ENCODE measurements around the gene JAG2.
A peak's percentile ranks its signal among the peaks of the same experiment; 100 is the strongest.

Gene JAG2

GRCh38 chr14:105168496-105168978, at the start of gene JAG2:
Gene JAG2, minus strand, starts transcription at chr14:105168776. Its CDS starts 356 bp downstream, at chr14:105168420.
- Histone ChIP-seq H3K36me3 (ENCODE audit: control insufficient read depth in 2 of 2, insufficient read depth in 1 of 2, low read length in 2 of 2) (peaks cover 0 to 4% of the 10 kb centered on the region in 2 experiments; a peak in 1 of 3 replicates), H3K4me1 (ENCODE audit: control insufficient read depth, insufficient read depth, low read length) (peaks cover 3% of the 10 kb centered on the region; the same call in 1 of the 2 replicates), H3K27ac (ENCODE audit: extremely low read depth, low read depth, low read length) (peak within 1 kb of the TSS; percentile 56; the same call in 1 of the 2 replicates), H3K4me3 (ENCODE audit: low read depth, low read length) (peak within 1 kb of the TSS; percentile 52), H3K9me3 (ENCODE audit: control insufficient read depth, insufficient read depth, low read depth, low read length) (no peaks in the 10 kb centered on the region)
- TF ChIP-seq ZNF664 (tag by site-specific recombination; IDR thresholded peaks at IDR 0.05) (no peak), ZNF548 (tag by site-specific recombination; IDR thresholded peaks at IDR 0.05) (no peak), PBX3 (CRISPR knock-in tag; IDR thresholded peaks at IDR 0.05) (0 out of 2 replicates have a peak, but pooled peaks have one; percentile 77), SP3 (tag by site-specific recombination; IDR thresholded peaks at IDR 0.05) (no peak), ZNF704 (tag by site-specific recombination; IDR thresholded peaks at IDR 0.05) (no peak), ZFP37 (tag by site-specific recombination; IDR thresholded peaks at IDR 0.05) (no peak)
- POLR2A ChIA-PET, result no interaction called here
- CTCF ChIA-PET, result interaction anchor here (0.7 to 3.7 kb wide), 3 partner anchors 9 to 99 kb away, joined by 3 to 18 read pairs (median 3); partner anchors contain the start of gene NUDT14

GRCh38 chr14:105217774-105218173, 49.2 kb upstream of the JAG2 start:
- H3K9me3 ChIP-seq (ENCODE audit: control insufficient read depth, insufficient read depth, low read depth, low read length), result no peaks in the 10 kb centered on the region
- TF ChIP-seq SCRT2 (tag by site-specific recombination; IDR thresholded peaks at IDR 0.05), result peak; percentile 74
- TF ChIP-seq PATZ1 (tag by site-specific recombination; IDR thresholded peaks at IDR 0.05), result no peak
- H3K4me1 ChIP-seq (ENCODE audit: control insufficient read depth, insufficient read depth, low read length), result no peaks in the 10 kb centered on the region
- ChIA-PET CTCF (no interaction called here), POLR2A (no interaction called here)
- no peak overlapping the region for H3K4me3 ChIP-seq (ENCODE audit: low read depth, low read length)
- peaks cover 0 to 82% of the 10 kb centered on the region in 2 experiments; a peak in 1 of 3 replicates for H3K36me3 ChIP-seq (ENCODE audit: control insufficient read depth in 2 of 2, insufficient read depth in 1 of 2, low read length in 2 of 2)
- no peak overlapping the region for H3K27ac ChIP-seq (ENCODE audit: extremely low read depth, low read depth, low read length)

GRCh38 chr14:105216490-105217247, 48.1 kb upstream of the JAG2 start:
- H3K9me3 ChIP-seq (ENCODE audit: control insufficient read depth, insufficient read depth, low read depth, low read length), result no peaks in the 10 kb centered on the region
- POLR2A ChIA-PET, result no interaction called here
- no peaks in the 10 kb centered on the region for H3K4me1 ChIP-seq (ENCODE audit: control insufficient read depth, insufficient read depth, low read length)
- H3K27ac ChIP-seq (ENCODE audit: extremely low read depth, low read depth, low read length), result no peak overlapping the region
- peaks cover 0 to 88% of the 10 kb centered on the region in 2 experiments; a peak in 1 of 3 replicates for H3K36me3 ChIP-seq (ENCODE audit: control insufficient read depth in 2 of 2, insufficient read depth in 1 of 2, low read length in 2 of 2)
- CTCF ChIA-PET, result interaction anchor here (0.6 kb wide), 1 partner anchor 166 kb away, joined by 3 read pairs; no protein-coding TSS in a partner anchor
- TF ChIP-seq RBAK (tag by site-specific recombination; IDR thresholded peaks at IDR 0.05) (no peak), YY2 (tag by site-specific recombination; IDR thresholded peaks at IDR 0.05) (no peak), GLIS1 (tag by site-specific recombination; IDR thresholded peaks at IDR 0.05) (peak; percentile 72), ZNF692 (tag by site-specific recombination; IDR thresholded peaks at IDR 0.05) (no peak), ZNF404 (tag by site-specific recombination; IDR thresholded peaks at IDR 0.05) (no peak), KLF8 (tag by site-specific recombination; IDR thresholded peaks at IDR 0.05) (no peak), ZNF433 (tag by site-specific recombination; IDR thresholded peaks at IDR 0.05; ENCODE audit: low read depth) (no peak), ZIC2 (tag by site-specific recombination; IDR thresholded peaks at IDR 0.05) (peak; percentile 78), ZNF488 (tag by site-specific recombination; IDR thresholded peaks at IDR 0.05) (no peak), SP7 (tag by site-specific recombination; IDR thresholded peaks at IDR 0.05) (no peak)
- no peak overlapping the region for H3K4me3 ChIP-seq (ENCODE audit: low read depth, low read length)
